K562 (cell line): ENCODE measurements around the gene DHX8. TPM values are rescaled to one million over a fixed set of nuclear protein-coding genes. Genes with fewer than 3 reads are reported as not detected.

Experiments
- ATAC-seq: fragments of 200-7000 bp; cut with Tn5 transposase; 3 replicates; pipeline ENCODE4 v1.9.1; 2020; ENCODE audit warnings: moderate library complexity
- BruUV-seq: library from RNA; stranded (reverse); fragments of 400-500 nt; replicated peaks from 2 replicates; lab custom pipeline; 2021; lab: Mats Ljungman, UMichigan
- CTCF ChIA-PET: fragments of 300-600 bp; formaldehyde crosslinking; extraction: SDS; loops from one replicate; lab custom pipeline; 2021; ENCODE audit warnings: low intra/inter-chr PET ratio; lab: Yijun Ruan, JAX
- POLR2A ChIA-PET: fragments of 300-600, 350-650 bp; sonication (Branson Sonifier 250); formaldehyde crosslinking; extraction: SDS; loops from one replicate; lab custom pipeline; 2021; ENCODE audit warnings: antibody characterized with exemption, inconsistent platforms; lab: Yijun Ruan, JAX
- DNase-seq, 4 experiments: peaks; one replicate each; pipeline versions ENCODE4 v3.0.0 to v3.0.0-alpha.2; 2011 to 2018; ENCODE audit warnings: low spot score in 3 of 4, mixed read lengths in 3 of 4; ENCODE audit errors: extremely low read depth in 1 of 4
- FAIRE-seq: peaks from 2 replicates; lab custom pipeline; 2011; peaks lifted over from hg19 to GRCh38; lab: Jason Lieb, UNC
- H2AFZ ChIP-seq: 2 replicates; pipeline ENCODE4 v1.6.0; 2011; ENCODE audit warnings: low read depth, low read length, control low read depth, inconsistent platforms
- H3K27ac ChIP-seq: fragments of 200-600 bp; 3 replicates; pipeline ENCODE4 v1.8.0; 2011; ENCODE audit warnings: low read depth, mild to moderate bottlenecking, control low read depth, inconsistent platforms, low read length, moderate library complexity, mixed read lengths; ENCODE audit errors: extremely low read depth
- H3K27me3 ChIP-seq, 2 experiments: fragments of 300-600 bp in 1 of 2; 2 replicates in 1 of 2; 3 replicates in 1 of 2; pipeline versions ENCODE4 v1.6.0 to v1.8.0; 2011; ENCODE audit warnings: inconsistent platforms in 2 of 2, low read length in 2 of 2, mild to moderate bottlenecking in 1 of 2, mixed read lengths in 1 of 2, moderate library complexity in 1 of 2; ENCODE audit not compliant: control insufficient read depth in 2 of 2, insufficient read depth in 2 of 2
- H3K36me3 ChIP-seq: fragments of 300-600 bp; 3 replicates; pipeline ENCODE4 v1.8.0; 2011; ENCODE audit warnings: mild to moderate bottlenecking, low read length, inconsistent platforms; ENCODE audit not compliant: control insufficient read depth, insufficient read depth
- H3K4me1 ChIP-seq, 2 experiments: fragments of 200-600 bp in 1 of 2; replicated peaks in 1 of 2; 2 replicates in 1 of 2; 3 replicates in 1 of 2; pipeline versions ENCODE4 v1.5.1 to v1.8.0; 2011; ENCODE audit warnings: inconsistent platforms in 2 of 2, low read length in 2 of 2, mild to moderate bottlenecking in 1 of 2, mixed read lengths in 1 of 2, moderate library complexity in 1 of 2; ENCODE audit not compliant: control insufficient read depth in 2 of 2, insufficient read depth in 2 of 2
- H3K4me2 ChIP-seq: 2 replicates; pipeline ENCODE4 v1.6.1; 2011; ENCODE audit warnings: low read length, control low read depth, inconsistent platforms, mixed read lengths; ENCODE audit not compliant: insufficient read depth
- H3K4me3 ChIP-seq: fragments of 200-600 bp; sonication (generic), shearing (Covaris generic); 2 replicates; pipeline ENCODE4 v1.5.1; 2016; ENCODE audit warnings: control low read depth, inconsistent platforms
- H3K79me2 ChIP-seq: fragments of 200-600 bp; 3 replicates; pipeline ENCODE4 v1.8.0; 2011; ENCODE audit warnings: low read length, inconsistent platforms; ENCODE audit not compliant: control insufficient read depth, insufficient read depth
- H3K9ac ChIP-seq, 2 experiments: 2 replicates each; pipeline versions ENCODE4 v1.6.0 to v1.6.1; 2011; ENCODE audit warnings: low read depth in 2 of 2, low read length in 2 of 2, control low read depth in 1 of 2, inconsistent platforms in 1 of 2, mild to moderate bottlenecking in 1 of 2, mixed read lengths in 1 of 2; ENCODE audit not compliant: insufficient read depth in 1 of 2
- H3K9me1 ChIP-seq: one replicate; pipeline ENCODE4 v1.6.0; 2011; ENCODE audit warnings: inconsistent platforms, mild to moderate bottlenecking, low read length, moderate library complexity; ENCODE audit not compliant: control insufficient read depth, insufficient read depth
- H3K9me3 ChIP-seq: replicated peaks from 2 replicates; pipeline ENCODE4 v1.5.1; 2011; ENCODE audit warnings: low read depth, low read length, inconsistent platforms; ENCODE audit not compliant: control insufficient read depth, insufficient read depth
- H4K20me1 ChIP-seq: replicated peaks from 2 replicates; pipeline ENCODE4 v1.6.1; 2011; ENCODE audit warnings: low read length, inconsistent platforms, mixed read lengths; ENCODE audit not compliant: control insufficient read depth, insufficient read depth
- CBX5 ChIP-seq: IDR thresholded peaks from 2 replicates; pipeline ENCODE4 v1.6.1; 2014; ENCODE audit warnings: low read depth, borderline replicate concordance
- ELF1 ChIP-seq: fragments of 200-800 bp; sonication (Bioruptor generic); IDR thresholded peaks from 2 replicates; pipeline ENCODE4 v1.6.1; 2016; ENCODE audit warnings: missing genetic modification characterization, missing compliant biosample characterization
- MEIS2 ChIP-seq: fragments of 450-650 bp; IDR thresholded peaks from 2 replicates; pipeline ENCODE4 v1.6.1; 2014; ENCODE audit warnings: mild to moderate bottlenecking; ENCODE audit not compliant: partially characterized antibody
- SMAD2 ChIP-seq: fragments of 150-350 bp; IDR thresholded peaks from 2 replicates; pipeline ENCODE4 v1.6.1; 2014; ENCODE audit warnings: low read depth, mild to moderate bottlenecking, low read length
- ZNF23 ChIP-seq: fragments of 250-450 bp; sonication (Bioruptor Pico); IDR thresholded peaks from 2 replicates; pipeline ENCODE4 v1.4.0; 2020; ENCODE audit warnings: mild to moderate bottlenecking
- WGBS: fragments of 100-300 bp; shearing (Covaris generic); methylation state at CpG from one replicate; pipeline ENCODE4 v1.1.6; 2016; ENCODE audit warnings: low coverage, mixed read lengths; ENCODE audit not compliant: insufficient coverage; ENCODE audit errors: missing lambda C conversion rate; 5-methylcytosine and 5-hydroxymethylcytosine counted together
- in situ Hi-C: fragments of 300-500 bp; cut with MboI; formaldehyde crosslinking; loops from 4 replicates; pipeline ENCODE4 v1.15.0; 2018; ENCODE audit warnings: inconsistent platforms, mixed read lengths
- intact Hi-C: fragments of 100-400 bp; cut with micrococcal nuclease; formaldehyde crosslinking; loops from 2 replicates; pipeline ENCODE4 v1.14.2; 2022
- polyA plus RNA-seq, 8 experiments: library from polyadenylated mRNA; depleted of rRNA in 4 of 8; stranded (reverse) in 5 of 8; unstranded in 3 of 8; fragments of >200 nt; fragmentation: Nextera tagmentation in 2 of 8; fragmentation: Illumina TruSeq in 1 of 8; extraction: Ambion mirVana in 2 of 8; extraction: Trizol in 1 of 8; gene quantifications; 2 replicates each; pipeline versions ENCODE4 v1.2.1 to v1.2.3, GENCODE V29; 2011 to 2014; ENCODE audit warnings: inconsistent platforms in 1 of 8, missing spikeins in 1 of 8
- total RNA-seq, 7 experiments: library from RNA; depleted of rRNA in 6 of 7; stranded (reverse); fragments of >200 nt in 6 of 7; fragmentation: Illumina TruSeq in 2 of 7; extraction: Trizol in 2 of 7; gene quantifications; 2 replicates each; pipeline versions ENCODE4 v1.2.1 to v1.2.3, GENCODE V29; 2011 to 2021; ENCODE audit warnings: low replicate concordance in 1 of 7
- TF ChIP-seq, protein P1 (sequence below): fragments of 250-450 bp; sonication (Bioruptor Pico); IDR thresholded peaks from 2 replicates; pipeline ENCODE4 v1.8.0; 2021; ENCODE audit warnings: moderate library complexity, mild to moderate bottlenecking, inconsistent platforms

Gene DHX8
- total and polyA plus RNA-seq, 9 of the 15 experiments (the other 6 are each of a cell fraction or from before 2014, with no cell fraction given), result 16.7 to 42.5 (median 25.6) TPM

DNA sequence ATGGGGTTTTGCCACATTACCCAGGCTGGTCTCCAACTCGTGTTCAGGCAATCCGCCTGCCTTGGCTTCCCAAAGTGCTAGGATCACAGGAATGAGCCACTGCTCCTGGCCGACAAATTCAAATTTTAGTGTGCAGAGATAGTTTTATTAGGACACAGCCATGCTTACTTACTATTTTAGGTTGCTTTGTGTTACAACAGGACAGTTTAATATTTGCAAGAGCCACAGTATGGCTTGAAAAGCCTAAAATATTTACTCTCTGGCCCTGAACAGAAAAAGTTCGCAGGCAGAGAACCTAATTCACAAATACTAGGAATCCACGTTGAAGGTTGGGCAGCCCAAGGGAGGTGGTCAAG is 75.0 kb downstream of the DHX8 start:
- H3K4me1 ChIP-seq, result peaks cover 16 to 25% of the 10 kb centered on the region in 2 experiments; a peak in 4 of 5 replicates
- FAIRE-seq, result no peak
- no peak overlapping the region for H2AFZ ChIP-seq
- WGBS, result 68% methylated on average over 5 of the region's 5 CpGs
- no peak for ATAC-seq
- ChIA-PET CTCF (no interaction called here), POLR2A (interaction anchor here (1.1 kb wide), 1 partner anchor 11 kb away, joined by 5 read pairs; no protein-coding TSS in a partner anchor)
- H3K9me1 ChIP-seq, result no peaks in the 10 kb centered on the region
- H3K9ac ChIP-seq, result no peak overlapping the region
- no peaks in the 10 kb centered on the region for H4K20me1 ChIP-seq
- H3K36me3 ChIP-seq, result no peaks in the 10 kb centered on the region
- BruUV-seq, result no TSS peak
- TF ChIP-seq CBX5 (no peak), MEIS2 (no peak), SMAD2 (no peak), ELF1 (no peak), ZNF23 (CRISPR knock-in tag) (no peak)
- TF ChIP-seq, protein P1, sequence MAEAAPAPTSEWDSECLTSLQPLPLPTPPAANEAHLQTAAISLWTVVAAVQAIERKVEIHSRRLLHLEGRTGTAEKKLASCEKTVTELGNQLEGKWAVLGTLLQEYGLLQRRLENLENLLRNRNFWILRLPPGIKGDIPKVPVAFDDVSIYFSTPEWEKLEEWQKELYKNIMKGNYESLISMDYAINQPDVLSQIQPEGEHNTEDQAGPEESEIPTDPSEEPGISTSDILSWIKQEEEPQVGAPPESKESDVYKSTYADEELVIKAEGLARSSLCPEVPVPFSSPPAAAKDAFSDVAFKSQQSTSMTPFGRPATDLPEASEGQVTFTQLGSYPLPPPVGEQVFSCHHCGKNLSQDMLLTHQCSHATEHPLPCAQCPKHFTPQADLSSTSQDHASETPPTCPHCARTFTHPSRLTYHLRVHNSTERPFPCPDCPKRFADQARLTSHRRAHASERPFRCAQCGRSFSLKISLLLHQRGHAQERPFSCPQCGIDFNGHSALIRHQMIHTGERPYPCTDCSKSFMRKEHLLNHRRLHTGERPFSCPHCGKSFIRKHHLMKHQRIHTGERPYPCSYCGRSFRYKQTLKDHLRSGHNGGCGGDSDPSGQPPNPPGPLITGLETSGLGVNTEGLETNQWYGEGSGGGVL, result no peak
- in situ Hi-C loops, result no loop called here
- no peak overlapping the region for H3K4me2 ChIP-seq
- no peaks in the 10 kb centered on the region for H3K79me2 ChIP-seq
- intact Hi-C loops, result no loop called here
- no peak overlapping the region for H3K4me3 ChIP-seq
- no peaks in the 10 kb centered on the region for H3K9me3 ChIP-seq
- no peaks in the 10 kb centered on the region; a peak in 1 of 5 replicates for H3K27me3 ChIP-seq
- H3K27ac ChIP-seq, result no peak overlapping the region
- no peak for DNase-seq
